ENCODE data around the gene CPNE4. TPM values are rescaled to one million over a fixed set of nuclear protein-coding genes. Genes with fewer than 3 reads are reported as not detected.

CPNE4 gene
- total and polyA plus RNA-seq, 2 donors from 2014 or later = 0.79 to 1.2 TPM

DNA sequence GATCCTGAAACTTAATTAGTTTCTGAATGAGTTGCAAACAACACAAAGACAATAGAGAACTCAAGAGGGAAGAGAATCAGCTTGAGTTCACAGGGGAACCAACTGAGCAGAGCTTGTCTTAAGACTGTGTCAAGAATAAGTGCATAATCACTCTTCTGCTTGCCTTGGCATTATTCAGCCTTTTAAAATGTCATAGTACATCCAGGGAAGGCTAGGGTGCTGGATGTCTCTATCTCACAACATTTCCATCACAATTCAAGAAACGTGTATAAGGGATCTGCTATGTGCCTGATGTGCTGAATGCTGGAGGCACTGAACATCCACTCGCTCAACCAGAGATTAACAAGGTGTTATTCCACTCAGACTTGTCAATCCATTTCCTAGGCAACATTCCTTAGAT lies 122.6 kb downstream of the CPNE4 start:
- Histone ChIP-seq H3K4me1 (ENCODE audit: control insufficient read depth in 2 of 3, insufficient read depth in 2 of 3, low read depth in 1 of 3, low read length in 3 of 3) (no peaks in the 10 kb centered on the region), H3K4me3 (ENCODE audit: low read length in 3 of 3) (no peak overlapping the region), H3K27me3 (ENCODE audit: control insufficient read depth, insufficient read depth, low read length) (no peaks in the 10 kb centered on the region), H3K36me3 (ENCODE audit: control insufficient read depth in 2 of 3, insufficient read depth in 3 of 3, low read length in 3 of 3) (no peaks in the 10 kb centered on the region), H3K9me3 (ENCODE audit: control insufficient read depth in 2 of 3, insufficient read depth in 1 of 3, low read length in 3 of 3) (no peaks in the 10 kb centered on the region), H3K9ac (ENCODE audit: low read length in 3 of 3) (no peak overlapping the region), H3K27ac (ENCODE audit: low read depth in 2 of 2, low read length in 2 of 2) (no peak overlapping the region)
- TF ChIP-seq, protein P1, sequence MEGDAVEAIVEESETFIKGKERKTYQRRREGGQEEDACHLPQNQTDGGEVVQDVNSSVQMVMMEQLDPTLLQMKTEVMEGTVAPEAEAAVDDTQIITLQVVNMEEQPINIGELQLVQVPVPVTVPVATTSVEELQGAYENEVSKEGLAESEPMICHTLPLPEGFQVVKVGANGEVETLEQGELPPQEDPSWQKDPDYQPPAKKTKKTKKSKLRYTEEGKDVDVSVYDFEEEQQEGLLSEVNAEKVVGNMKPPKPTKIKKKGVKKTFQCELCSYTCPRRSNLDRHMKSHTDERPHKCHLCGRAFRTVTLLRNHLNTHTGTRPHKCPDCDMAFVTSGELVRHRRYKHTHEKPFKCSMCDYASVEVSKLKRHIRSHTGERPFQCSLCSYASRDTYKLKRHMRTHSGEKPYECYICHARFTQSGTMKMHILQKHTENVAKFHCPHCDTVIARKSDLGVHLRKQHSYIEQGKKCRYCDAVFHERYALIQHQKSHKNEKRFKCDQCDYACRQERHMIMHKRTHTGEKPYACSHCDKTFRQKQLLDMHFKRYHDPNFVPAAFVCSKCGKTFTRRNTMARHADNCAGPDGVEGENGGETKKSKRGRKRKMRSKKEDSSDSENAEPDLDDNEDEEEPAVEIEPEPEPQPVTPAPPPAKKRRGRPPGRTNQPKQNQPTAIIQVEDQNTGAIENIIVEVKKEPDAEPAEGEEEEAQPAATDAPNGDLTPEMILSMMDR (IDR thresholded peaks at IDR 0.05; ENCODE audit: borderline replicate concordance, extremely low read depth, insufficient read depth) = no peak
- DNase-seq (no peak), FAIRE-seq (no peak)
- intact Hi-C loops (cut with DNase I) = no loop called here

DNA sequence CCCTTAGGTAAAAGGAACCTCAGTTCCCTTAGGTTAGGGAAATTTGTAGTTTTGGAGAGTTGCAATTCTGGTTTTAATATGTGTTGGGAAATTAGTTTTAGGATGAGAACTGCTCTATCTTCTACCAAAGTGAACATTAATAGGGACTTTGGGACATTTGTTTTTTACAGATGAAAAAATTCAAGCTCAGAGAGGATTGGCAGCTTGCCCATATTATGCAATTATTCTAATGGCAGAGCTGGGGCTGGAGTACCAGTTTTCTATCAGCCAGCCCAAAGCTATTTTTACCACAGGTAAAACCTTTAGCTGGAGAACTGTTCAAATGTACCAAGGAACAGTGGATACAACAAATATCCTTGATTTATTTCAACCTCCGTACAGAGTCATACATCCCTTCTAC lies 127.0 kb downstream of the CPNE4 start:
- H3K9ac ChIP-seq (ENCODE audit: low read length in 3 of 3) = no peak overlapping the region
- no peaks in the 10 kb centered on the region for H3K9me3 ChIP-seq (ENCODE audit: control insufficient read depth in 2 of 3, insufficient read depth in 1 of 3, low read length in 3 of 3)
- no peaks in the 10 kb centered on the region for H3K4me1 ChIP-seq (ENCODE audit: control insufficient read depth in 2 of 3, insufficient read depth in 2 of 3, low read depth in 1 of 3, low read length in 3 of 3)
- H3K27me3 ChIP-seq (ENCODE audit: control insufficient read depth, insufficient read depth, low read length) = no peaks in the 10 kb centered on the region
- no peak for FAIRE-seq
- H3K27ac ChIP-seq (ENCODE audit: low read depth in 2 of 2, low read length in 2 of 2) = no peak overlapping the region
- no peak for DNase-seq
- intact Hi-C loops (cut with DNase I) = no loop called here
- H3K36me3 ChIP-seq (ENCODE audit: control insufficient read depth in 2 of 3, insufficient read depth in 3 of 3, low read length in 3 of 3) = no peaks in the 10 kb centered on the region
- H3K4me3 ChIP-seq (ENCODE audit: low read length in 3 of 3) = no peak overlapping the region
- TF ChIP-seq, protein P1 (IDR thresholded peaks at IDR 0.05; ENCODE audit: borderline replicate concordance, extremely low read depth, insufficient read depth) = no peak

DNA sequence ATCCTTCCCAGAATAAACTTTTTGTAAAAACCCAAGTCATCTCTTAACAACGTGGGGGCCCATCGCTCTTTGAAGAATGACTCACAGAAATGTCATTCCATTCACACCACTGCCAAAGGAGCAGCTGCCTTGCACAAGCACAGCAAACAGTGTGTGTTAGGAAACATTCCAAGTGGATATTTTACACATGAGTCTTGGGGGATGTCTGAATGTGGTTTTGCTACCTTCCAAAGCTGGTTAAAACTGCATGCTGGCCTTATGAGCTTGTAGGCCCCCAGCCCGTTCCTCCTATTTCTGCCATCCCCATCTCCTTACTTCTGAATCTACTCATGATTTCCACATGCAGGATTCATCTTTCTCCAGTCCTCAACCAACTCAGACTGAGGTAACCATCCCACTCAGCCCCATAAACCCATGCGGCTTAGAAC lies 130.8 kb downstream of the CPNE4 start:
- Histone ChIP-seq H3K4me1 (ENCODE audit: control insufficient read depth in 2 of 3, insufficient read depth in 2 of 3, low read depth in 1 of 3, low read length in 3 of 3) (no peaks in the 10 kb centered on the region), H3K9me3 (ENCODE audit: control insufficient read depth in 2 of 3, insufficient read depth in 1 of 3, low read length in 3 of 3) (no peaks in the 10 kb centered on the region), H3K27ac (ENCODE audit: low read depth in 2 of 2, low read length in 2 of 2) (no peak overlapping the region), H3K27me3 (ENCODE audit: control insufficient read depth, insufficient read depth, low read length) (no peaks in the 10 kb centered on the region), H3K9ac (ENCODE audit: low read length in 3 of 3) (no peak overlapping the region), H3K36me3 (ENCODE audit: control insufficient read depth in 2 of 3, insufficient read depth in 3 of 3, low read length in 3 of 3) (no peaks in the 10 kb centered on the region), H3K4me3 (ENCODE audit: low read length in 3 of 3) (no peak overlapping the region)
- intact Hi-C loops (cut with DNase I) = no loop called here
- DNase-seq (no peak), FAIRE-seq (no peak)
- TF ChIP-seq, protein P1 (IDR thresholded peaks at IDR 0.05; ENCODE audit: borderline replicate concordance, extremely low read depth, insufficient read depth) = no peak

DNA sequence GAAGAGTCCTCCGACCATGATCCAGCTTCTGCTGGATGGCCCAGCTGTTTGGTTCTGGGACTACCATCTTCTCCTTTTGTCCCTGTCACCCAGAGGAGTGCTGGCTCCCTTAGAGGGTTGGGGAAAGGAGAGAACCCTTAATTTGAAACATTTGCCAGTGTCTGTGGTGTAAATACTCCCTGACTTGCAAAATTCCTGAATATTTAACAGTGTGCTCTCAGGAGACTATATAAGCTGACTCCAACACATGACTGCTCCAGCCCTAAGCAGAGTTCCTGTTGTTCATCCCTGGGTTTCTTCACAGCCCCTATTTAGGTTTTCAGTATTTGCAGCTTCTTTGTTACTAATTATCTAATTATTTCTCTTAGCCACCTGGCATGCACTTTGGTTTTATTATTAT lies 133.1 kb downstream of the CPNE4 start:
- no peak overlapping the region for H3K4me3 ChIP-seq (ENCODE audit: low read length in 3 of 3)
- no peaks in the 10 kb centered on the region for H3K9me3 ChIP-seq (ENCODE audit: control insufficient read depth in 2 of 3, insufficient read depth in 1 of 3, low read length in 3 of 3)
- H3K4me1 ChIP-seq (ENCODE audit: control insufficient read depth in 2 of 3, insufficient read depth in 2 of 3, low read depth in 1 of 3, low read length in 3 of 3) = no peaks in the 10 kb centered on the region
- H3K27ac ChIP-seq (ENCODE audit: low read depth in 2 of 2, low read length in 2 of 2) = no peak overlapping the region
- no peak for FAIRE-seq
- TF ChIP-seq, protein P1 (IDR thresholded peaks at IDR 0.05; ENCODE audit: borderline replicate concordance, extremely low read depth, insufficient read depth) = no peak
- no peaks in the 10 kb centered on the region for H3K36me3 ChIP-seq (ENCODE audit: control insufficient read depth in 2 of 3, insufficient read depth in 3 of 3, low read length in 3 of 3)
- DNase-seq = no peak
- no peaks in the 10 kb centered on the region for H3K27me3 ChIP-seq (ENCODE audit: control insufficient read depth, insufficient read depth, low read length)
- intact Hi-C loops (cut with DNase I) = no loop called here
- H3K9ac ChIP-seq (ENCODE audit: low read length in 3 of 3) = no peak overlapping the region

Data from kidney (tissue), 14 donors.